ENCODE results near the gene CDCP1.

- TF ChIP-seq CTCF (conservative IDR thresholded peaks at IDR 0.05; ENCODE audit: low read depth, low read length) (no peak), EZH2 (IDR thresholded peaks at IDR 0.05; ENCODE audit: borderline replicate concordance, low read depth, low read length, poor library complexity, severe bottlenecking) (no peak)
Observed at GRCh38 chr3:45179163-45179562, 33.0 kb upstream of the CDCP1 start.
